Stimulated activated effector memory CD8-positive, alpha-beta T cell treated with anti-CD3 and anti-CD28 coated beads, Interleukin-12 subunit alpha, Interleukin-12 subunit beta, amount 100 ng/mL, for 72 hours (primary cell): ENCODE measurements around the gene OTOA.
"Not testable (repeated sequence)": the region's sequence is repeated elsewhere in the genome, so short reads cannot be mapped to it uniquely, and the experiment has no call there.

Source experiments
- ATAC-seq: fragments of 150-1000 bp; cut with Tn5 transposase; 2 replicates; pipeline ENCODE4 v1.10.0; 2021
- DNase-seq, 2 donors: peaks; one replicate each; pipeline ENCODE4 v3.0.0; 2021 to 2022; ENCODE audit warnings: low spot score in 2 of 2
- H3K27ac Mint-ChIP-seq: one replicate; pipeline ENCODE4 v1.8.0; 2022; ENCODE audit warnings: mild to moderate bottlenecking, mixed read lengths
- H3K36me3 Mint-ChIP-seq: one replicate; pipeline ENCODE4 v1.8.0; 2022; ENCODE audit warnings: mild to moderate bottlenecking, mixed read lengths
- H3K4me1 Mint-ChIP-seq: one replicate; pipeline ENCODE4 v1.8.0; 2022; ENCODE audit warnings: mixed read lengths
- H3K4me3 Mint-ChIP-seq: one replicate; pipeline ENCODE4 v1.8.0; 2022; ENCODE audit warnings: mild to moderate bottlenecking, mixed read lengths
- H3K9me3 Mint-ChIP-seq: one replicate; pipeline ENCODE4 v1.8.0; 2022; ENCODE audit warnings: mixed read lengths

The OTOA gene

GRCh38 chr16:21631951-21632575, 31.7 kb upstream of the OTOA start:
- H3K36me3 Mint-ChIP-seq, result peaks cover 27% of the 10 kb centered on the region
- H3K4me1 Mint-ChIP-seq, result peaks cover 28% of the 10 kb centered on the region
- not testable (repeated sequence) for H3K9me3 Mint-ChIP-seq, H3K4me3 Mint-ChIP-seq, ATAC-seq, DNase-seq
- peak overlapping the region; percentile 46 for H3K27ac Mint-ChIP-seq

- Mint-ChIP-seq H3K4me1 (peaks cover 38% of the 10 kb centered on the region), H3K27ac (no peak overlapping the region), H3K9me3 (no peaks in the 10 kb centered on the region), H3K4me3 (no peak overlapping the region), H3K36me3 (peaks cover 10% of the 10 kb centered on the region)
- no peak for ATAC-seq
- DNase-seq, result no peak
Observed at GRCh38 chr16:21634216-21634615, 29.6 kb upstream of the OTOA start.

DNA sequence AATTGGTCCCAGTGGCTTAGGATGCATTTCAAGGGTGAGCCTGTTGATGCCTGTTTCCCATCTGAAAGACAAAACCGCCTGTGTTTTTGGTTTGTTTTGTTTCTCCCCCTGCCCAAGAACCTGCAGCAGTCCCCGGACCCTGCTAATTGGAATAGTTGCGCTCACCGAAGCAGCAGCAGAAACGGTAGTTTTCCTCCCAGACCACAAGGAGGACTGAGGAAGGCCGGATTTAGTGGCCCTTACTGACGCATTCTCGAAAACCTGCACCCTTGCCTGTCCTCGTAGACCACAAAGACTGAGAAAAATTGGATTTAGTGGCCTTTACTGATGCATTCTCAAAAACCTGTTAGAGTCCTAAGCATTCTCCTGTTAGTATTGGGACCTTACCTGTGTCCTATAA, 28.1 kb upstream of the OTOA start:
- not testable (repeated sequence) for DNase-seq, H3K9me3 Mint-ChIP-seq, H3K4me3 Mint-ChIP-seq, ATAC-seq, H3K36me3 Mint-ChIP-seq
- Mint-ChIP-seq H3K27ac (peak overlapping the region; percentile 39), H3K4me1 (peaks cover 38% of the 10 kb centered on the region)

- Mint-ChIP-seq H3K36me3 (no peaks in the 10 kb centered on the region), H3K4me1 (peaks cover 29% of the 10 kb centered on the region), H3K4me3 (no peak overlapping the region), H3K9me3 (no peaks in the 10 kb centered on the region), H3K27ac (no peak overlapping the region)
- ATAC-seq (no peak), DNase-seq (no peak)
Observed at GRCh38 chr16:21637032-21637968, 26.5 kb upstream of the OTOA start.

DNA sequence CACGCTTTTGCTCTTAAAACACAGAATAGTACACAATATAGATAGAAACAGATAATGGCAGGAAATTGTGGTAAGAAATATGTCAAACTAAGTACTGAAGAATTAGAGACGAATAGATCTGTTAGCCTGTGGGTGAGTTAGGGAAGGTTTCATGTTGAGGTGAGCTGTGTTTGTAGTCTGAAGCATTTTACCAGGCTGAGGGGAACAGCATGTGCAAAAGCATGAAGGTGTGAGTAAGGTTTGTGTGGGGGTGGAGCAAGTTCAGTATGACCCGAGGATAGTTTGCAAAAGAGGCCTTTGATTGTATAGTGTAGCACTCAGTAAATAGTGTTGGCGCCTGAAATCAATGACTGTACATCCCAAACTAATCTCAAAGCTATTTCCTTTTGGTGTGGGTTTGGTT, 25.2 kb upstream of the OTOA start:
- Mint-ChIP-seq H3K4me3 (no peak overlapping the region), H3K36me3 (no peaks in the 10 kb centered on the region), H3K4me1 (peaks cover 25% of the 10 kb centered on the region), H3K27ac (no peak overlapping the region), H3K9me3 (no peaks in the 10 kb centered on the region)
- ATAC-seq, result peak; percentile 92
- no peak for DNase-seq

GRCh38 chr16:21639493-21639892, 24.3 kb upstream of the OTOA start:
- Mint-ChIP-seq H3K36me3 (no peaks in the 10 kb centered on the region), H3K4me3 (no peak overlapping the region), H3K9me3 (no peaks in the 10 kb centered on the region), H3K27ac (no peak overlapping the region), H3K4me1 (peaks cover 25% of the 10 kb centered on the region)
- DNase-seq, result no peak
- no peak for ATAC-seq

GRCh38 chr16:21641916-21642315, 21.9 kb upstream of the OTOA start:
- Mint-ChIP-seq H3K9me3 (no peaks in the 10 kb centered on the region), H3K36me3 (no peaks in the 10 kb centered on the region), H3K4me3 (no peak overlapping the region), H3K27ac (no peak overlapping the region), H3K4me1 (peaks cover 31% of the 10 kb centered on the region)
- DNase-seq (no peak), ATAC-seq (no peak)

DNA sequence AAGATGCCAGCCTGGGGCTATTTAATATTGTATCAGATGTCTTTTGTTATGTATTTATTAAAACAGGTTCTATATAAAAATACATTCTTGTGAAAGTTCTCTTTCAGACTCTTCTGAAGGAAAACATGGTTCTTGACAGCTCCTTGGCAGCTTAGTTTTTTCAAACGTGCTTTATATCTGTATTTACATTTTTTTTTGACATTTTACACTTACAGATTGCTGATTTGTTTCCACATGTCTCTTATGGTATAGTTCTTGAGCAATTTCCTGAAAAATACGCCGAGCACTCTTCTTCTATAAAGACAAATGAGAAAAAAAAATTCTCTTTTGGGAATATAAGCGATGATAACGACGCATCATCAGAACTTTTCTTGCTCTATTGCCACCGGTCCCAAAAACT, 20.9 kb upstream of the OTOA start:
- DNase-seq (no peak), ATAC-seq (no peak)
- no peak overlapping the region for H3K27ac Mint-ChIP-seq
- no peak overlapping the region for H3K4me3 Mint-ChIP-seq
- H3K4me1 Mint-ChIP-seq, result peaks cover 35% of the 10 kb centered on the region
- no peaks in the 10 kb centered on the region for H3K9me3 Mint-ChIP-seq
- H3K36me3 Mint-ChIP-seq, result no peaks in the 10 kb centered on the region

GRCh38 chr16:21643785-21644184, 20.0 kb upstream of the OTOA start:
- ATAC-seq, result no peak
- H3K4me3 Mint-ChIP-seq, result no peak overlapping the region
- no peaks in the 10 kb centered on the region for H3K36me3 Mint-ChIP-seq
- no peak for DNase-seq
- no peaks in the 10 kb centered on the region for H3K9me3 Mint-ChIP-seq
- H3K27ac Mint-ChIP-seq, result no peak overlapping the region
- H3K4me1 Mint-ChIP-seq, result peaks cover 34% of the 10 kb centered on the region

GRCh38 chr16:21644674-21645073, 19.1 kb upstream of the OTOA start:
- DNase-seq (no peak), ATAC-seq (no peak)
- H3K27ac Mint-ChIP-seq, result peak overlapping the region; percentile 8
- no peaks in the 10 kb centered on the region for H3K36me3 Mint-ChIP-seq
- H3K9me3 Mint-ChIP-seq, result no peaks in the 10 kb centered on the region
- peak overlapping the region; percentile 66 for H3K4me3 Mint-ChIP-seq
- H3K4me1 Mint-ChIP-seq, result peaks cover 34% of the 10 kb centered on the region

GRCh38 chr16:21645261-21645721, 18.5 kb upstream of the OTOA start:
- Mint-ChIP-seq H3K9me3 (no peaks in the 10 kb centered on the region), H3K4me1 (peaks cover 34% of the 10 kb centered on the region), H3K36me3 (no peaks in the 10 kb centered on the region), H3K4me3 (peak overlapping the region; percentile 66), H3K27ac (peak overlapping the region; percentile 8)
- DNase-seq (no peak), ATAC-seq (peak; percentile 31)

GRCh38 chr16:21646091-21646490, 17.7 kb upstream of the OTOA start:
- H3K9me3 Mint-ChIP-seq, result no peaks in the 10 kb centered on the region
- H3K36me3 Mint-ChIP-seq, result no peaks in the 10 kb centered on the region
- DNase-seq (no peak), ATAC-seq (no peak)
- peaks cover 34% of the 10 kb centered on the region for H3K4me1 Mint-ChIP-seq
- peak overlapping the region; percentile 66 for H3K4me3 Mint-ChIP-seq
- no peak overlapping the region for H3K27ac Mint-ChIP-seq

DNA sequence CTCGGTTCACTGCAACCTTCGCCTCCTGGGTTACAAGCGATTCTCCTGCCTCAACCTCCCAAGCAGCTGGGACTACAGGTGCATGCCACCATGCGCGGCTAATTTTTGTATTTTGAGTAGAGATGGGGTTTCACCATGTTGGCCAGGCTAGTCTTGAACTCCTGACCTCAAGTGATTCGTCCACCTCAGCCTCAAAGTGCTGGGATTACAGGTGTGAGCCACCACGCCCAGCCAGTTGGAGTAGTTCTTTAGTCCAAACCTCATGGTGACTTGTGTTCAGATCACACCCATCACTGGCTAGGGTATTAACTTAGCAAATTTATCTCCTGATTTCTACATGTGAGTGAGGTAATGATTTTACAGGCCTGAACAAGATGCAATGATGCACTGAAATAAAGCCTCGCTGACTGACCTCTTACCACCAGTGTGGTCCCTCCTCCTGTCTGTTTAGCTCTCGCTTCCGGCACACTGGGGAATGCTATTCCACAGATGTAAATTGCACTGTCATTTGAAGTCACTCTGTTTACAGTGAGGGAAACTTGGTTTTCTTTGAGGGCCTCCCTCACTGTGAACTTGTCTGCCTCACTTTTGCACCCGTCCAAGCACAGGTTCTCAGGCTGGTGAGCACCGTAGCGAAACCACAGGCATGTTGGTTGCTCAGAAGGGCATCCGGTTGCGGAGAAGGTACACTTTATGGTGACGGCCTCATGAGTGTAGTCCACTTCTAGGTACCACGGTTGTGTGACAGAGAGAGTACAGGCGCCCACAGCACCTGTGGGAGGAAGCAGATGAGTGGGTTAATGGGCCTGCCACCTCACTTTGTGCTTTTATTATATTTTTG, 16.8 kb upstream of the OTOA start:
- peak overlapping the region; percentile 66 for H3K4me3 Mint-ChIP-seq
- H3K4me1 Mint-ChIP-seq, result peaks cover 34% of the 10 kb centered on the region
- ATAC-seq, result peak; percentile 99

DNA sequence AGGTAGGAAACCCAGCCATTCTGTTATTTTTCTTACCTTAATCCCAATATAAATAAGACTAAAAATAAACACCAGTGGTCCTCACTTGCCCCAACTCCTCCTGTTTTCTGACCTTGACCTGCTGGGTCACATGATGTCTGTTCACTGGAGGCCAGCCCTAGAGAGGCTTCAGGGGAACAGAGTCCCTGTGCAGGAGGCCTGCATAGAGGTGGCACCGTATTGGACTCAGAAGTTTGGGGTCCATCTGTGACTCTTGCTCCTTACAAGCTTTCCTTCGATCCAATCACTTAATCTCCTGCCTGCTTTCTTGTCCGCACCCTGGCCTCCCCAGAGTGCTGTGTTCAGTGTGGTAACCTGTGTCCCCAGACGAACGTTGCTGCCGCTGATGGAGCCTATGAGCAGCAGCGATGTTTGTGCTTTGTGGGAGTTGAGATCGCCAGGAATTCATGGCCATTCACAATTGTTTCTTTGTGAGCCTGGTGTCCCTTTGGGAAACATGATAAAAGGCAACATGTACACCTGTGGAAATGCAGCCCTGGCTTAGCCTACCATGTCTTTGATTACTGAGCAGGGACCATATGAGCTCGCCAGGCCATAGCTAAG, 16.1 kb upstream of the OTOA start:
- peaks cover under 1% of the 10 kb centered on the region for H3K36me3 Mint-ChIP-seq
- no peak for DNase-seq
- no peak overlapping the region for H3K27ac Mint-ChIP-seq
- no peaks in the 10 kb centered on the region for H3K9me3 Mint-ChIP-seq
- no peak for ATAC-seq
- H3K4me3 Mint-ChIP-seq, result peak overlapping the region; percentile 45
- peaks cover 34% of the 10 kb centered on the region for H3K4me1 Mint-ChIP-seq

More for the DNA sequence above, 16.8 kb upstream of the OTOA start:
- Mint-ChIP-seq H3K9me3 (no peaks in the 10 kb centered on the region), H3K36me3 (no peaks in the 10 kb centered on the region), H3K27ac (peak overlapping the region; percentile 21)
- peak; percentile 47 to 80 for DNase-seq
